Activated CD8-positive, alpha-beta T cell treated with anti-CD3 and anti-CD28 coated beads for 36 hours (primary cell): Measurements from ENCODE around the gene PKNOX2. TPM values are rescaled to one million over a fixed set of nuclear protein-coding genes. Genes with fewer than 3 reads are reported as not detected.

ENCODE experiments used
- ATAC-seq: fragments of 200-7000 bp; cut with Tn5 transposase; one replicate; pipeline ENCODE4 v1.10.0; 2021; ENCODE audit warnings: mild to moderate bottlenecking, moderate library complexity
- CTCF ChIA-PET: fragments of 350-600 bp; sonication (Branson Sonifier 250); formaldehyde crosslinking; loops from one replicate; lab custom pipeline; 2021; ENCODE audit warnings: antibody characterized with exemption; lab: Charles Lee
- POLR2A ChIA-PET: fragments of 350-600 bp; sonication (Branson Sonifier 250); formaldehyde crosslinking; loops from one replicate; lab custom pipeline; 2021; ENCODE audit warnings: antibody characterized with exemption; lab: Charles Lee
- DNase-seq: peaks from one replicate; pipeline ENCODE4 v3.0.0-alpha.2; 2020
- H3K27ac Mint-ChIP-seq: one replicate; pipeline ENCODE4 v1.8.0; 2021; ENCODE audit warnings: mild to moderate bottlenecking, mixed read lengths
- H3K27me3 Mint-ChIP-seq: one replicate; pipeline ENCODE4 v1.8.0; 2021; ENCODE audit warnings: mixed read lengths
- H3K36me3 Mint-ChIP-seq: one replicate; pipeline ENCODE4 v1.8.0; 2021; ENCODE audit warnings: low read depth, mixed read lengths
- H3K4me1 Mint-ChIP-seq: one replicate; pipeline ENCODE4 v1.8.0; 2021; ENCODE audit warnings: low read depth, mixed read lengths
- H3K4me3 Mint-ChIP-seq: one replicate; pipeline ENCODE4 v1.8.0; 2021; ENCODE audit warnings: mild to moderate bottlenecking, moderate library complexity, mixed read lengths
- H3K9me3 Mint-ChIP-seq: one replicate; pipeline ENCODE4 v1.8.0; 2021; ENCODE audit warnings: mixed read lengths
- intact Hi-C: fragments of 100-400 bp; cut with micrococcal nuclease; formaldehyde crosslinking; loops from one replicate; pipeline ENCODE4 v1.10.0; 2022
- total RNA-seq, 2 experiments: library from RNA; stranded (reverse); gene quantifications; one replicate each; pipeline ENCODE4 v1.2.3, GENCODE V29; 2021
- TF ChIP-seq, protein P1 (sequence below): fragments of 200-600 bp; IDR thresholded peaks from one replicate; pipeline ENCODE4 v1.8.0; 2022; ENCODE audit warnings: antibody characterized with exemption, mild to moderate bottlenecking

Gene PKNOX2
- total RNA-seq, 2 experiments from 2014 or later = not detected

DNA sequence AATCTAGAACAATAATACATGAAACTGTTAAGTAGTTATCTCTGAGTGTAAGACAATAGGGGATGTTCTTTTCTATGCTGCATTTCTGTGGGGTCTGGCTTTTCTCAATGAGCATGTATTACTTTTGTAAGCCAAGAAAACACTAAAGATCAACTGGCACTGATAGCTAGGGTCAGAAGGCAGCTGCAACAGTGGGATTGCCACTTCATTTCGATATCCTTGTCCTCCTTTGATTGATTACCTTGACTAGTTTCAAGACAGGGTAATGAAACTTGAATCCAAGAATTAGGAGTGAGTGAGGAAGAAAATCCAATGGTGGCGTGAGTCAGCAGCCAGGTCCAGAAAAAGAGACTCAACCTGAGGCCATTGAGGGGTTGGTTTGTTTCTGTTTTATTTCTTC, 285.0 kb downstream of the PKNOX2 start:
- no peak for DNase-seq
- H3K27ac Mint-ChIP-seq = no peak overlapping the region
- intact Hi-C loops = no loop called here
- CTCF ChIA-PET = no interaction called here
- H3K4me3 Mint-ChIP-seq = no peak overlapping the region
- H3K4me1 Mint-ChIP-seq = peaks cover 6% of the 10 kb centered on the region
- no peak for ATAC-seq
- no peaks in the 10 kb centered on the region for H3K36me3 Mint-ChIP-seq
- POLR2A ChIA-PET = no interaction called here
- TF ChIP-seq, protein P1, sequence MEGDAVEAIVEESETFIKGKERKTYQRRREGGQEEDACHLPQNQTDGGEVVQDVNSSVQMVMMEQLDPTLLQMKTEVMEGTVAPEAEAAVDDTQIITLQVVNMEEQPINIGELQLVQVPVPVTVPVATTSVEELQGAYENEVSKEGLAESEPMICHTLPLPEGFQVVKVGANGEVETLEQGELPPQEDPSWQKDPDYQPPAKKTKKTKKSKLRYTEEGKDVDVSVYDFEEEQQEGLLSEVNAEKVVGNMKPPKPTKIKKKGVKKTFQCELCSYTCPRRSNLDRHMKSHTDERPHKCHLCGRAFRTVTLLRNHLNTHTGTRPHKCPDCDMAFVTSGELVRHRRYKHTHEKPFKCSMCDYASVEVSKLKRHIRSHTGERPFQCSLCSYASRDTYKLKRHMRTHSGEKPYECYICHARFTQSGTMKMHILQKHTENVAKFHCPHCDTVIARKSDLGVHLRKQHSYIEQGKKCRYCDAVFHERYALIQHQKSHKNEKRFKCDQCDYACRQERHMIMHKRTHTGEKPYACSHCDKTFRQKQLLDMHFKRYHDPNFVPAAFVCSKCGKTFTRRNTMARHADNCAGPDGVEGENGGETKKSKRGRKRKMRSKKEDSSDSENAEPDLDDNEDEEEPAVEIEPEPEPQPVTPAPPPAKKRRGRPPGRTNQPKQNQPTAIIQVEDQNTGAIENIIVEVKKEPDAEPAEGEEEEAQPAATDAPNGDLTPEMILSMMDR = no peak
- peaks cover 3% of the 10 kb centered on the region for H3K27me3 Mint-ChIP-seq
- H3K9me3 Mint-ChIP-seq = no peaks in the 10 kb centered on the region

DNA sequence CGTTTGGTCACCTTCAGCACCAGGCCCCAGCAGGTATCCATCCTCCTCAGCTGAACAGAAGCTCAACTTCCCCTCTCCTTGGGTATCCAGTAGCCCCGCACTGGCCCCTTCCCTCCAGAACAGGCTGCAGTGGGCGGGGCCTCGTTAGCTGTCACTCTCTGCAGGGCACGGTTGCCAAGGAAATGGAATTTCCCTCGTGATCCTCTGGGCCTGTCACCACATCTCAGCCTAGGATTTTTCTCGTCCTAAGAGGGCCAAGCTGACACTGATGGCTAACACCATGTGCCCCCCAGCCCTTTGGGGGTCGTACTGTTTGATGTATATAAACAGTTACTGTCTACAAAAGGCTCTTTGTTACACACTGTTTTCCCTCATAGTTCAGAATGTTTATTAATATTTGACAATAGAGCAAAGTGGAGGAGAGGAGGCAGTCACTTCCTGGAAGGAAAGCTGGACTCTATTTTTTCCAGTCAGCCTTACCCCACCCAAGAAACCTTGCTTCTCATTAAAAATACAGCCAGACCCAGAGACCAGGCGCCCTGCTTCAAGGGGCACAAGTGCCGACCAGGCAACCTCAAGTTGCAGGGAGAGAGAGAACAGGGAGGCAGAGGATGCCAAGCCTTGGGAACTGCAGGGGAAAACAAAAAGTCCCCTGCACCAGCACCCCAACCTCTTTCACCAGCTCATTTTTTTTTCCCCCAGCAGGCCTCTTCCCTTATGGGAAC, 287.0 kb downstream of the PKNOX2 start:
- no peak overlapping the region for H3K27ac Mint-ChIP-seq
- peak; percentile 13 for DNase-seq
- intact Hi-C loops = no loop called here
- ChIA-PET POLR2A (no interaction called here), CTCF (interaction anchor here (0.8 to 2.0 kb wide), 7 partner anchors 10 to 43 kb away, joined by 3 to 11 read pairs (median 4); no protein-coding TSS in a partner anchor)
- H3K4me3 Mint-ChIP-seq = no peak overlapping the region
- TF ChIP-seq, protein P1 = no peak
- peaks cover 6% of the 10 kb centered on the region for H3K4me1 Mint-ChIP-seq
- H3K27me3 Mint-ChIP-seq = no peaks in the 10 kb centered on the region
- H3K9me3 Mint-ChIP-seq = no peaks in the 10 kb centered on the region
- H3K36me3 Mint-ChIP-seq = no peaks in the 10 kb centered on the region
- ATAC-seq = no peak

DNA sequence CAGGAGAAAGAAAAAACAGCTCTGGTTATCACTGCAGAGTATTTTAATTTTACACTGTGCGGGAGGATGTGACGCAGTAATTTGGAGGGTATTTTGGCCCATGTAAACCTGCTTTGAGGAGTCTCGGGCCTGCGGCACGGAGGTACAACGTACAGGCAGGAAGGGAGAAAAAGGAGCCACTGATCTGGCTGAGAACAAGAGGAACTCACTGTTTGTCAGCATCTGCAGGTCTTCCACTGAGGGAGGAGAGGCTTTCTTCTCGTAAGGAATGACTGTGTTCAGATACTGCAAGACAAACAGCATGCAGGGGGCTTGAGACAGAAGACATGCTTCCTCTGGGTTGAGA, 287.5 kb downstream of the PKNOX2 start:
- peaks cover 6% of the 10 kb centered on the region for H3K4me1 Mint-ChIP-seq
- no peaks in the 10 kb centered on the region for H3K36me3 Mint-ChIP-seq
- DNase-seq (no peak), ATAC-seq (no peak)
- no peaks in the 10 kb centered on the region for H3K27me3 Mint-ChIP-seq
- no peaks in the 10 kb centered on the region for H3K9me3 Mint-ChIP-seq
- ChIA-PET POLR2A (no interaction called here), CTCF (interaction anchor here (0.8 to 2.0 kb wide), 11 partner anchors 9 to 116 kb away, joined by 3 to 11 read pairs (median 4); no protein-coding TSS in a partner anchor)
- intact Hi-C loops = no loop called here
- no peak overlapping the region for H3K4me3 Mint-ChIP-seq
- TF ChIP-seq, protein P1 = no peak
- H3K27ac Mint-ChIP-seq = no peak overlapping the region

DNA sequence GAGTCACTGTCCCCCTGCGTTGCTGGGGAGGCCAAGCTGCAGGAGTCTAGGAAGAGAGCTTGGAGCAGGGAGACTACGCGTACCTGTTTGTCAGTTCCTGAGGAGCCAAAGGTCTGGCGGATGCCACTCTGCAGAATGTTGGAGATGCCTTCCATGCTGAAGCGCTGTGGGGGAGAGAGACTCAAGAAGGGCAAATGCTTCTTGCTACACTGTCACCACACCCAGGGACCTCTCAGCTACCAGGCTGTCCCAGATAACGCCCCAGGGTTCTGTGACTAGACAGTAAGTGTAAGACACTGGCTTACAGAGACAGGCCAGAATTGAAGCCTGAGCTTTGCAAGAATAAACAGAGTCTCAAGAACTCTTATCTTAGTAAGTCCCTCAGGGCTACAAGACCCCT, 289.5 kb downstream of the PKNOX2 start:
- no peak overlapping the region for H3K4me3 Mint-ChIP-seq
- TF ChIP-seq, protein P1 = no peak
- no peak for DNase-seq
- H3K27ac Mint-ChIP-seq = no peak overlapping the region
- no peaks in the 10 kb centered on the region for H3K27me3 Mint-ChIP-seq
- ATAC-seq = no peak
- peaks cover 6% of the 10 kb centered on the region for H3K4me1 Mint-ChIP-seq
- no peaks in the 10 kb centered on the region for H3K36me3 Mint-ChIP-seq
- ChIA-PET POLR2A (no interaction called here), CTCF (interaction anchor here (0.7 to 2.0 kb wide), 3 partner anchors 12 to 49 kb away, joined by 3 to 6 read pairs (median 3); no protein-coding TSS in a partner anchor)
- H3K9me3 Mint-ChIP-seq = no peaks in the 10 kb centered on the region
- intact Hi-C loops = no loop called here

DNA sequence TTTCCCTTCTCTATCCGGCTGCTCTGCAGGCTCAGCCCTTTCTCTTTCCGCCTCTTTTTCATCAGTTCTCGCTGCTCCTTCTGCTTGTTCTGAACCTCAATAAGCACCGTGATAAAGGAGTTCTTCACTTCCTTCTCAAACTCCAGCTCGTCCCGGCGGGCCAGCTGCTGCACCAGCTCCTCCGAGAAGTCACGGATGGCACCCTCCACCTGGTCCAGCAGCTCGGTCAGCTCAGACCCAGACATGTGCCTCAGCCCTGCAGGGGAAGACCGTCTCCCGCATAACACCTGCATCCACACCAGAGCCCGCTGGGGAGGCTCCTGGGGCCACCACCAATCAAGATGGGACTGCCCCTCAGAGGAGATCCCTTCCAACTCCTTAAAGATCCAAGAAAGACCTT, 291.3 kb downstream of the PKNOX2 start:
- ChIA-PET CTCF (no interaction called here), POLR2A (no interaction called here)
- ATAC-seq = no peak
- H3K4me1 Mint-ChIP-seq = peaks cover 6% of the 10 kb centered on the region
- no peak overlapping the region for H3K4me3 Mint-ChIP-seq
- no peaks in the 10 kb centered on the region for H3K9me3 Mint-ChIP-seq
- intact Hi-C loops = no loop called here
- no peaks in the 10 kb centered on the region for H3K27me3 Mint-ChIP-seq
- TF ChIP-seq, protein P1 = no peak
- H3K36me3 Mint-ChIP-seq = no peaks in the 10 kb centered on the region
- H3K27ac Mint-ChIP-seq = no peak overlapping the region
- no peak for DNase-seq
